LHCN-M2 (cell line): ENCODE measurements around the gene ZNF764. TPM values are rescaled to one million over a fixed set of nuclear protein-coding genes. Genes with fewer than 3 reads are reported as not detected.
"Not testable (repeated sequence)": the region's sequence is repeated elsewhere in the genome, so short reads cannot be mapped to it uniquely, and the experiment has no call there.

Experiments used
- DNase-seq: peaks from one replicate; pipeline ENCODE4 v3.0.0-alpha.2; 2012; ENCODE audit warnings: low read depth
- total RNA-seq: library from RNA; depleted of rRNA; stranded (reverse); fragments of >200 nt; gene quantifications from 2 replicates; pipeline ENCODE4 v1.2.3, GENCODE V29; 2014

ZNF764 gene
- total RNA-seq, 1 experiment from 2014 or later = 9.6 TPM

- DNase-seq = no peak
Observed at GRCh38 chr16:30527635-30528178, 30.5 kb downstream of the ZNF764 start.

GRCh38 chr16:30526823-30527634 lies 31.1 kb downstream of the ZNF764 start:
- peak; percentile 96 for DNase-seq

GRCh38 chr16:30526137-30526822 lies 31.9 kb downstream of the ZNF764 start, which contains the start of gene ZNF768:
ZNF768 (minus strand) TSS chr16:30526566; CDS start chr16:30526413, 153 bp downstream.
- DNase-seq = no peak

DNA sequence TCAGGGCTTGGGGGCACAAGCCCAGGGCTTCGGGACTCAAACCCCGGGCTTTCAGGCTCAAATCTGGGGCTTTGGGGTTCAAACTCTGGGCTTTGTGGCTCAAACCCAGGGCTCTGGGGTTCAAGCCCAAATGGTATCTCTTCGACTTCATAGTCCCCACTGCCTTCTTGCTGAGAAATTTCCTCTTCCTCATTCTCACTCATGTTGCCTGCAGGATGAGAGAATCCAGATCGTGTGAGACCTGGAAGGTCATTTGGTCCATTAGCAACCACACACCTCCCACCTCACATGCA lies 32.4 kb downstream of the ZNF764 start:
- no peak for DNase-seq

- no peak for DNase-seq
Observed at GRCh38 chr16:30524575-30525568, 33.3 kb downstream of the ZNF764 start.

- no peak for DNase-seq
Observed at GRCh38 chr16:30523768-30524574, 34.2 kb downstream of the ZNF764 start.

- DNase-seq = not testable (repeated sequence)
Observed at GRCh38 chr16:30522702-30523463, 35.3 kb downstream of the ZNF764 start.

DNA sequence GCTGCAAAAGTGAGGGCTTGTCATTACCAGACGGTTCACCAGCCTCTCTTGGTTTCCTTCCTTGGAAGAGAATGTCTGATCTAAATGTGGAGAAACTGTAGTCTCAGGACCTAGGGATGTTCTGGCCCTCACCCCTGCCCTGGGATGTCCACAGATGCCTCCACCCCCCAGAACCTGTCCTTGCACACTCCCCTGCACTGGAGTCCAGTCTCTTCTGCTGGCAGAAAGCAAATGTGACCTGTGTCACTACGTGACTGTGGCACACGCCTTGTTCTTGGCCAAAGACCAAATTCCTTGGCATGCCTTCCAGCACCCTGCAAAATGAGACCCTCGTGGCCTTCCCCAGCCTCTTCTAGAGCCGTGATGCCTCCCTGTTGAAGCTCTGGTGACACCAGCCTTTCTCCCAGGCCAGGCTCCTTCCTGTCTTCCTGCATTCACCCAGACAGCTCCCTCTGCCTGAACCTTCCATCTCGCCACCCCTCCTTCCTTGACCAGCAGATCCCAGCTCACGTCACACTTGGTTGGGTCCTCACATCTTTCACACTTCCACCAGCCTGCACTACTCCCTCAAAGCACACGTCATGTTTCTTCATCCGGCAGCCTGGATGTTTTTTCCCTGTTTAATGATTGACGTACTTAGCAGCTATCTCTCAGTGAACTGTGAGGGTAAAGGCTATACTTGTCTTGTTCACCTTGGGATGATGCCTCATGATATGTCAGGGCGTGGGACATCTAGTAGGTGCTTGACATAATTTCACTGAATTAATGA lies 36.1 kb downstream of the ZNF764 start:
- DNase-seq = no peak

DNA sequence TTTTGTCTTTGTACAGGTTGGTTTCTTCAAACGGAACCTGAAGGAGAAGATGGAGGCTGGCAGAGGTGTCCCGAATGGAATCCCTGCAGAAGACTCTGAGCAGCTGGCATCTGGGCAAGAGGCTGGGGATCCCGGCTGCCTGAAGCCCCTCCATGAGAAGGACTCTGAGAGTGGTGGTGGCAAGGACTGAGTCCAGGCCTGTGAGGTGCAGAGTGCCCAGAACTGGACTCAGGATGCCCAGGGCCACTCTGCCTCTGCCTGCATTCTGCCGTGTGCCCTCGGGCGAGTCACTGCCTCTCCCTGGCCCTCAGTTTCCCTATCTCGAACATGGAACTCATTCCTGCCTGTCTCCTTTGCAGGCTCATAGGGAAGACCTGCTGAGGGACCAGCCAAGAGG lies 36.7 kb downstream of the ZNF764 start:
- no peak for DNase-seq

- DNase-seq = no peak
Observed at GRCh38 chr16:30519120-30520049, 38.8 kb downstream of the ZNF764 start.

GRCh38 chr16:30518552-30518951 lies 39.6 kb downstream of the ZNF764 start:
- DNase-seq = no peak

DNA sequence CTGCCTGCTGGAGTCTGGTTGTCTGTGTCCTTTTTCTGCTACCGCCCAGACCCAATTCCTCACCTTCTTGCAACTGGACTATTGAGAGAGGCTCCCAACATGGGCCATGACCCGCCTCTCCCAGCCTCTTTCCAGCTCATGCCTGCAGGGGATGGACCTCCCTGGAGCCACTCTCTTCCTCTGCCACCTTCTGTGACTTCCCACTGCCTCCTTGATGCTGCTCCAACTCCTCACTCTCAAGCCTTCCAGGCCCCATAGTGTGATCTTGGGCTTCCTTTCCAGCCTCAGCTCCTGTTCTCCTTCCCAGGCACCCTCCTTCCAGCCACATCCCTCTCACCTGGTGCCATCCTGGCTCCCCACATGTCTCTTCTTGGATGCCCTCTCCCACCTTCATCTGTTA lies 42.9 kb downstream of the ZNF764 start:
- no peak for DNase-seq

GRCh38 chr16:30511509-30511908 lies 46.7 kb downstream of the ZNF764 start:
- DNase-seq = no peak

DNA sequence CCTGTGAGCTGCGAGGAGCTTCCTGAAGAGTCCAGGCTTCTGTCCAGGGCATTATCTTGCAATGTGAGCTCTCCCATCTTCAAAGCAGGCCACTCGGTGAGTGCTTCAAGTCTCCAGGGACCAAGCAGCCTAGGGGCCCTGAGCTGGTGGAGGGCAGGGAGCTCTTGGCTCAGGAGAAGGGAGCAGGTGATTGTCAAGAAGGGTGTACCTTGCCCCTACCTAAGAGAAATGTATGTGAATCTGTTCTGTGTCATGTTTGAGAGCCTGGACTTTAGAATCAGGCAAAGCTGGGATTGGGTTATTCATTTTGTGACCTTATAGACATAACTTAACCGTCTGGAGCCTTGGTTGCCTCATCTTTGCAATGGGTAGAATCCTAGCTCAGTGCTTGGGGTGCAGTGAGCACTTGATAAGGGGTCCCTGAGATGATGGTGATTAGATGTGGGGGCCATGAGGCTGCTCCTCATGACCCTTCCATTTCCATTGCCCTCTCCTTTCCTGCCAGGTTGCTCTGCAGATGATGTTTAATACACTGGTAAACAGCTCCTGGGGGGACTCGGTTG lies 47.7 kb downstream of the ZNF764 start:
- DNase-seq = no peak

GRCh38 chr16:30509081-30509765 lies 49.0 kb downstream of the ZNF764 start:
- DNase-seq = no peak
